KMS-11 (cell line): ENCODE results near the gene UCN.

Source experiments
- H2AFZ ChIP-seq: fragments of 200-600 bp; sonication (generic); 2 replicates; pipeline ENCODE4 v1.6.1; 2016; ENCODE audit warnings: antibody characterized with exemption, mixed run types, low read depth
- H3K27ac ChIP-seq: fragments of 200-600 bp; sonication (generic); 2 replicates; pipeline ENCODE4 v1.6.1; 2016; ENCODE audit warnings: mild to moderate bottlenecking, mixed run types
- H3K27me3 ChIP-seq: fragments of 200-600 bp; sonication (generic); 2 replicates; pipeline ENCODE4 v1.6.1; 2017; ENCODE audit warnings: mild to moderate bottlenecking, low read depth, mixed run types, moderate library complexity; ENCODE audit not compliant: insufficient read depth
- H3K36me3 ChIP-seq: fragments of 200-600 bp; sonication (generic); 2 replicates; pipeline ENCODE4 v1.6.1; 2017; ENCODE audit warnings: mild to moderate bottlenecking, mixed run types; ENCODE audit not compliant: insufficient read depth
- H3K4me1 ChIP-seq: fragments of 200-600 bp; sonication (generic); 2 replicates; pipeline ENCODE4 v1.6.1; 2016; ENCODE audit warnings: mild to moderate bottlenecking, low read depth, mixed run types; ENCODE audit not compliant: poor library complexity, severe bottlenecking
- H3K4me2 ChIP-seq: fragments of 200-600 bp; sonication (generic); 2 replicates; pipeline ENCODE4 v1.7.0; 2016; ENCODE audit warnings: mild to moderate bottlenecking, mixed run types
- H3K4me3 ChIP-seq: fragments of 200-600 bp; sonication (generic); IDR thresholded peaks from 2 replicates; pipeline ENCODE4 v1.6.1; 2017; ENCODE audit warnings: low read depth, low read length, mixed read lengths; ENCODE audit not compliant: insufficient read depth
- H3K79me2 ChIP-seq: fragments of 200-600 bp; sonication (generic); 2 replicates; pipeline ENCODE4 v1.6.1; 2016; ENCODE audit warnings: low read depth, mixed run types; ENCODE audit not compliant: insufficient read depth
- H3K9ac ChIP-seq: fragments of 200-600 bp; sonication (generic); 2 replicates; pipeline ENCODE4 v1.6.1; 2016; ENCODE audit warnings: mild to moderate bottlenecking, mixed run types
- H4K20me1 ChIP-seq: fragments of 200-600 bp; sonication (generic); 2 replicates; pipeline ENCODE4 v1.6.1; 2016; ENCODE audit warnings: mild to moderate bottlenecking, mixed run types; ENCODE audit not compliant: insufficient read depth
- TF ChIP-seq, protein P1 (sequence below): fragments of 200-600 bp; sonication (generic); conservative IDR thresholded peaks from 2 replicates; pipeline ENCODE4 v1.6.1; 2017; ENCODE audit warnings: low read depth, mild to moderate bottlenecking, antibody characterized with exemption, low read length, moderate library complexity, mixed read lengths

UCN gene

DNA sequence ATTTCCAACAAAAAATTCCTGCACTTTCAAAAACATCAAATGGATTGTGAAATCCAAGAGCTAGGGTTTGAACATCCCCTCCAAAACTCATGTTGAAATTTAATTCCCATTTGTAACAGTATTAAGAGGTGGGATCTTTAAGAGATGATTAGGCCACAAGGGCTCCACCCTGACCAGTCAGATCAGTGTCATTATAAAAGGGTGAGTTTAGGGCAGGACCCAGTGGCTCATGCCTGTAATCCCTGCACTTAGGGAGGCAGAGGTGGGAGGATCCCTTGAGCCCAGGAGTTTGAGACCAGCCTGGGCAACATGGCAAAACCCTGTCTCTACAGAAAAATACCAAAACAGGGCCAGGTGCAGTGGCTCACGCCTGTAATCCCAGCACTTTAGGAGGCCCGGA, 39.4 kb upstream of the UCN start:
- Histone ChIP-seq H3K4me3 (no peak overlapping the region), H3K4me1 (peaks cover 33% of the 10 kb centered on the region), H3K9ac (no peak overlapping the region), H3K27ac (no peak overlapping the region), H3K4me2 (no peak overlapping the region), H2AFZ (no peak overlapping the region), H3K79me2 (peaks cover 79% of the 10 kb centered on the region), H3K36me3 (no peaks in the 10 kb centered on the region; the same call in 1 of the 2 replicates), H4K20me1 (0 out of 2 replicates have a peak, but pooled peaks cover 9% of the 10 kb centered on the region), H3K27me3 (no peaks in the 10 kb centered on the region)
- TF ChIP-seq, protein P1, sequence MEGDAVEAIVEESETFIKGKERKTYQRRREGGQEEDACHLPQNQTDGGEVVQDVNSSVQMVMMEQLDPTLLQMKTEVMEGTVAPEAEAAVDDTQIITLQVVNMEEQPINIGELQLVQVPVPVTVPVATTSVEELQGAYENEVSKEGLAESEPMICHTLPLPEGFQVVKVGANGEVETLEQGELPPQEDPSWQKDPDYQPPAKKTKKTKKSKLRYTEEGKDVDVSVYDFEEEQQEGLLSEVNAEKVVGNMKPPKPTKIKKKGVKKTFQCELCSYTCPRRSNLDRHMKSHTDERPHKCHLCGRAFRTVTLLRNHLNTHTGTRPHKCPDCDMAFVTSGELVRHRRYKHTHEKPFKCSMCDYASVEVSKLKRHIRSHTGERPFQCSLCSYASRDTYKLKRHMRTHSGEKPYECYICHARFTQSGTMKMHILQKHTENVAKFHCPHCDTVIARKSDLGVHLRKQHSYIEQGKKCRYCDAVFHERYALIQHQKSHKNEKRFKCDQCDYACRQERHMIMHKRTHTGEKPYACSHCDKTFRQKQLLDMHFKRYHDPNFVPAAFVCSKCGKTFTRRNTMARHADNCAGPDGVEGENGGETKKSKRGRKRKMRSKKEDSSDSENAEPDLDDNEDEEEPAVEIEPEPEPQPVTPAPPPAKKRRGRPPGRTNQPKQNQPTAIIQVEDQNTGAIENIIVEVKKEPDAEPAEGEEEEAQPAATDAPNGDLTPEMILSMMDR: no peak

DNA sequence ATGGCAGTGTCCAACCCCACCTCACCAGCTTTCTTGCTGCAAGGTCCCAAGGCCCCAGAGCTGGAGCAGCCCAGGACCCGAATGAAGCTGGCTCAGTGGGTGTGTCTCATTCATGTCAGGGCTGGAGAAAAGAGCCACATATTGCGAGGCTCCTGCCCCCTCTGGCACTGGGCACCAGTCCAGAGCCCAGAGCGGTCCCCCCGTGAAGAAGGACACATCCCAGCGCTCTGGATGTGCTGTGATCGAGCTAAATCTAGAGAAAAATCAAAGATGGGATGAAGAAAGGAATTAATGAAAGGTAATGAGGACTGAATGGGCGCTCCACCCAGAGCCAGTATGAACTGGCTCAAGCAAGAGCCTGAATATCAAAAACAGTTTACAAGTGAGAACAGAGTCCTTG, 27.9 kb upstream of the UCN start:
- H3K9ac ChIP-seq: no peak overlapping the region
- no peaks in the 10 kb centered on the region for H3K4me1 ChIP-seq
- TF ChIP-seq, protein P1: no peak
- H3K4me2 ChIP-seq: no peak overlapping the region
- H4K20me1 ChIP-seq: no peaks in the 10 kb centered on the region
- H3K4me3 ChIP-seq: no peak overlapping the region
- H3K27ac ChIP-seq: no peak overlapping the region
- no peaks in the 10 kb centered on the region for H3K27me3 ChIP-seq
- H2AFZ ChIP-seq: no peak overlapping the region
- peaks cover 7% of the 10 kb centered on the region; the same call in 1 of the 2 replicates for H3K36me3 ChIP-seq
- H3K79me2 ChIP-seq: no peaks in the 10 kb centered on the region

DNA sequence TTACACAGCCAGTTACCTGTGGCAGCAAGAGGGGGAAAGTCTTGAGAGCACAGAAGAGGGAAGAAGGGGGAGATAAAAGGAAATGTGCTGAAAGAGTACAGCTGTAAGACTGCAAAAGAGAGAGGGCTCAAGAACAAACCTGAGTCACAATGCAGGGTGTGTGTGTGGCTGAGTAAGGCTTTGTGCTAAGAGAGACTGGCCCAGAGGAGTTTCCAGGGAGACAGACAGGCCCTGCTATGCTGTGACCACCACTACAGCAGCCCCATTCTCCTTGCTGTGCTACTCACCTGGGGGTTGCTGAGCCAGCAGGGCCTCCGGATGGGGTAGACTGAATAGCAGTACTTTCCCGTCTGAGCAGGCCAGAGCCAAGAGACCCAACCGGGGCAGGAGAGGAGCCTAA, 27.1 kb upstream of the UCN start:
- TF ChIP-seq, protein P1: no peak
- H3K9ac ChIP-seq: no peak overlapping the region
- no peak overlapping the region for H3K27ac ChIP-seq
- H3K27me3 ChIP-seq: no peaks in the 10 kb centered on the region
- H3K4me2 ChIP-seq: no peak overlapping the region
- H3K4me3 ChIP-seq: no peak overlapping the region
- H2AFZ ChIP-seq: no peak overlapping the region
- H3K36me3 ChIP-seq: peaks cover 7% of the 10 kb centered on the region; the same call in 1 of the 2 replicates
- H3K4me1 ChIP-seq: no peaks in the 10 kb centered on the region
- H3K79me2 ChIP-seq: no peaks in the 10 kb centered on the region
- H4K20me1 ChIP-seq: no peaks in the 10 kb centered on the region

DNA sequence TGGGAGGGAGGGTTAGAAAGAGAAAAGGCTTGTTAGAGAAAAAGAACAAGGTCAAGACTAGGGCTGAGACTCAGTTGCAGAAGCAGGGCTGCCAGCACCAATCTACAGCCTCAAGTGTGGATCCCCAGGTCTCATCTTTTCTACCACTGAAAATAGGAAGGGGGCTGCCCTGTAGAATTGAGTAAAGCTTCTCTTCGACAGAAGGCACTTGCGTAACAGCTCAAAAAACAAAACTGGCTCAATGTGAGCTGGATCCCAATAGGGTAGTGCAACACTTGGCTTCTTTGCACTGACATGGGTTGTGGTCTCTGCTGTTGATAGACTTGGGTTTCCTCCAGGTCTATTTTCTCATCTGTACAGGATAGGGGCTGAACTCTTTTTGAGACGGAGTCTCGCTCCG, 16.5 kb upstream of the UCN start:
- Histone ChIP-seq H3K36me3 (no peaks in the 10 kb centered on the region), H3K79me2 (no peaks in the 10 kb centered on the region), H3K27me3 (no peaks in the 10 kb centered on the region), H3K4me3 (no peak overlapping the region), H3K9ac (no peak overlapping the region), H3K4me2 (no peak overlapping the region), H4K20me1 (no peaks in the 10 kb centered on the region), H3K27ac (no peak overlapping the region), H2AFZ (no peak overlapping the region), H3K4me1 (peaks cover 14% of the 10 kb centered on the region)
- TF ChIP-seq, protein P1: no peak
